GM23338 (cell line): Measurements from ENCODE around the gene TBKBP1. TPM values are rescaled to one million over a fixed set of nuclear protein-coding genes. Genes with fewer than 3 reads are reported as not detected.

Source experiments
- ATAC-seq: fragments of 200-7000 bp; cut with Tn5 transposase; 3 replicates; pipeline ENCODE4 v1.9.1; 2020
- DNase-seq: peaks from one replicate; pipeline ENCODE4 v3.0.0-alpha.2; 2015; ENCODE audit warnings: low spot score
- H2AFZ ChIP-seq: fragments of 200-600 bp; sonication (generic); 2 replicates; pipeline ENCODE4 v1.8.0; 2016; ENCODE audit warnings: antibody characterized with exemption, mild to moderate bottlenecking, moderate library complexity
- H3F3A ChIP-seq: fragments of 200-600 bp; sonication (generic); replicated peaks from 2 replicates; pipeline ENCODE4 v1.8.0; 2017; ENCODE audit warnings: antibody characterized with exemption, mixed run types, low read depth
- H3K27ac ChIP-seq: fragments of 200-600 bp; sonication (generic); 2 replicates; pipeline ENCODE4 v1.6.1; 2016; ENCODE audit warnings: low read depth
- H3K27me3 ChIP-seq: fragments of 200-600 bp; sonication (generic); 2 replicates; pipeline ENCODE4 v1.8.0; 2016; ENCODE audit warnings: mild to moderate bottlenecking, mixed run types, moderate library complexity; ENCODE audit not compliant: insufficient read depth
- H3K36me3 ChIP-seq: fragments of 200-600 bp; sonication (generic); 2 replicates; pipeline ENCODE4 v1.8.0; 2016; ENCODE audit warnings: mild to moderate bottlenecking; ENCODE audit not compliant: insufficient read depth
- H3K4me1 ChIP-seq: fragments of 200-600 bp; sonication (generic); 2 replicates; pipeline ENCODE4 v1.8.0; 2016; ENCODE audit warnings: mild to moderate bottlenecking, moderate library complexity; ENCODE audit not compliant: insufficient read depth
- H3K4me2 ChIP-seq: fragments of 200-600 bp; sonication (generic); 2 replicates; pipeline ENCODE4 v1.7.1; 2017; ENCODE audit warnings: mixed run types
- H3K4me3 ChIP-seq: fragments of 200-600 bp; sonication (generic); 2 replicates; pipeline ENCODE4 v1.6.1; 2016; ENCODE audit warnings: mixed run types
- H3K79me2 ChIP-seq: fragments of 200-600 bp; sonication (generic); replicated peaks from 2 replicates; pipeline ENCODE4 v1.8.0; 2017; ENCODE audit warnings: mild to moderate bottlenecking; ENCODE audit not compliant: insufficient read depth
- H3K9me2 ChIP-seq: fragments of 200-600 bp; sonication (generic); 2 replicates; pipeline ENCODE4 v1.8.0; 2017; ENCODE audit not compliant: insufficient read depth
- H4K20me1 ChIP-seq: fragments of 200-600 bp; sonication (generic); replicated peaks from 2 replicates; pipeline ENCODE4 v1.8.0; 2017; ENCODE audit warnings: mild to moderate bottlenecking; ENCODE audit not compliant: insufficient read depth
- H3K27ac Mint-ChIP-seq: 2 replicates; pipeline ENCODE4 v1.8.0; 2020; ENCODE audit warnings: inconsistent platforms, mild to moderate bottlenecking, moderate library complexity, mixed read lengths
- H3K27me3 Mint-ChIP-seq: 3 replicates; pipeline ENCODE4 v1.8.0; 2022; ENCODE audit warnings: low read depth, mild to moderate bottlenecking, moderate library complexity, mixed read lengths, inconsistent platforms; ENCODE audit not compliant: insufficient read depth, poor library complexity
- H3K36me3 Mint-ChIP-seq: 3 replicates; pipeline ENCODE4 v1.8.0; 2021; ENCODE audit warnings: low read depth, mild to moderate bottlenecking, inconsistent platforms, moderate library complexity, mixed read lengths
- H3K4me1 Mint-ChIP-seq: 3 replicates; pipeline ENCODE4 v1.8.0; 2020; ENCODE audit warnings: mild to moderate bottlenecking, inconsistent platforms, mixed read lengths
- H3K4me3 Mint-ChIP-seq: 3 replicates; pipeline ENCODE4 v1.8.0; 2021; ENCODE audit warnings: moderate library complexity, mild to moderate bottlenecking, inconsistent platforms, mixed read lengths
- H3K9me3 Mint-ChIP-seq: 3 replicates; pipeline ENCODE4 v1.8.0; 2020; ENCODE audit warnings: moderate library complexity, mild to moderate bottlenecking, inconsistent platforms, mixed read lengths
- CREB1 ChIP-seq: fragments of 250-450 bp; sonication (Bioruptor Pico); IDR thresholded peaks from 2 replicates; pipeline ENCODE4 v1.5.0; 2020; ENCODE audit warnings: low read depth, mild to moderate bottlenecking, moderate library complexity
- EZH2 ChIP-seq: fragments of 200-600 bp; sonication (generic); IDR thresholded peaks from one replicate; pipeline ENCODE4 v1.8.0; 2017; ENCODE audit warnings: antibody characterized with exemption, mild to moderate bottlenecking, low read depth; ENCODE audit not compliant: unreplicated experiment
- EZH2phosphoT487 ChIP-seq: fragments of 200-600 bp; sonication (generic); IDR thresholded peaks from one replicate; pipeline ENCODE4 v1.8.1; 2018; ENCODE audit warnings: antibody characterized with exemption; ENCODE audit not compliant: unreplicated experiment
- JUNB ChIP-seq: IDR thresholded peaks from one replicate; pipeline ENCODE4 v1.6.1; 2016; ENCODE audit warnings: antibody characterized with exemption; ENCODE audit not compliant: unreplicated experiment
- NANOG ChIP-seq: IDR thresholded peaks from 2 replicates; pipeline ENCODE4 v1.6.1; 2016; ENCODE audit warnings: antibody characterized with exemption, borderline replicate concordance
- POLR2AphosphoS5 ChIP-seq: IDR thresholded peaks from 2 replicates; pipeline ENCODE4 v1.6.1; 2016; ENCODE audit warnings: antibody characterized with exemption, low read depth
- STAT1 ChIP-seq: IDR thresholded peaks from one replicate; pipeline ENCODE4 v1.6.1; 2016; ENCODE audit warnings: antibody characterized with exemption; ENCODE audit not compliant: unreplicated experiment
- ZNF114 ChIP-seq: fragments of 250-450 bp; sonication (Bioruptor Pico); IDR thresholded peaks from 2 replicates; pipeline ENCODE4 v1.5.0; 2020; ENCODE audit warnings: mild to moderate bottlenecking, moderate library complexity
- ZNF331 ChIP-seq: fragments of 250-450 bp; sonication (Bioruptor Pico); IDR thresholded peaks from 2 replicates; pipeline ENCODE4 v1.5.0; 2020; ENCODE audit warnings: low read depth, mild to moderate bottlenecking, moderate library complexity
- polyA plus RNA-seq: library from polyadenylated mRNA; unstranded; fragments of >200 nt; fragmentation: Nextera tagmentation; extraction: Ambion mirVana; gene quantifications from 2 replicates; pipeline ENCODE4 v1.2.1, GENCODE V29; 2016
- total RNA-seq: library from RNA; depleted of rRNA; stranded (reverse); fragments of >200 nt; shearing (Covaris generic); gene quantifications from 2 replicates; pipeline ENCODE4 v1.2.3, GENCODE V29; 2014
- TF ChIP-seq, protein P1 (sequence below): fragments of 250-450 bp; sonication (Bioruptor Pico); IDR thresholded peaks from 2 replicates; pipeline ENCODE4 v1.5.0; 2020; ENCODE audit warnings: mild to moderate bottlenecking, moderate library complexity
- TF ChIP-seq, protein P2 (sequence below): IDR thresholded peaks from 2 replicates; pipeline ENCODE4 v1.6.1; 2016; ENCODE audit warnings: antibody characterized with exemption
- TF ChIP-seq, protein P3 (sequence below), 2 experiments: fragments of 200-600 bp in 1 of 2; sonication (generic) in 1 of 2; conservative IDR thresholded peaks; 2 replicates each; pipeline versions ENCODE4 v1.5.1 to v1.6.1; 2016 to 2017; ENCODE audit warnings: antibody characterized with exemption in 2 of 2, low read depth in 2 of 2, mild to moderate bottlenecking in 2 of 2, moderate library complexity in 1 of 2
- TF ChIP-seq, protein P4 (sequence below): IDR thresholded peaks from one replicate; pipeline ENCODE4 v1.6.1; 2018; ENCODE audit warnings: antibody characterized with exemption; ENCODE audit not compliant: unreplicated experiment

The TBKBP1 gene
- total and polyA plus RNA-seq, 2 experiments from 2014 or later: 2.5 to 12.1 TPM

DNA sequence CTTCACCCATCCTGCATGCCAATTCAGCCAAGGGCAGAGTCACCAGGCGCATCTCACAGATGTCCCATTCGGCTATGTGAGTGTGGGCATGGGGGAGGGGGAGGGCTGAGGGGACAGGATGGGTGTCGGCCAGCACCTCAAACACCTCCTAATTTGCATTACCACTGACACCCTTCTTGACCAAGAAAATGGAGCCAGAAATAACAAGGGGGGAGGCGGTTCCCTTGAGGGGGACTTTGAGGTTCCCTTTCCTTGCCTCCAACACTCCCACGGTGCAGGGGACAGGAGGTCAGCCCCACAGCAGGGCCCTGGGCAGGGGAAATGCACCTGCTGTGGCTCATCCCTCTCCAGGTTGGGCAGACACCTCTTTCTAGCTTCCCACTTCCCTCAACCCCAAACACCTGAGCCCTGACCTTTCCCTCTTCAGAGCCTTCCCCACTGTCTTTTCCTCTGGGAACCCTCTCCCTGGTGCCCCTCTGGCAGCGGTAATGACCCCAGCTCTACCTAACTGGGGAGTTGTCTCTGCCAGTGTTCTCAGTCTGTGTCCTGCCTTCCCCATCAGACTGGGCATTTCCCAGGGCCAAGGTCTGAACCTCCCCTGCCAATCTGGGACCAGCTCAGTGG is 20.9 kb downstream of the TBKBP1 start:
- Mint-ChIP-seq H3K4me1 (peaks cover 29% of the 10 kb centered on the region), H3K4me3 (no peak overlapping the region; the same call in 2 of the 3 replicates), H3K36me3 (peaks cover 3% of the 10 kb centered on the region; the same call in 1 of the 3 replicates), H3K27ac (no peak overlapping the region), H3K27me3 (peaks cover 23% of the 10 kb centered on the region), H3K9me3 (no peaks in the 10 kb centered on the region; the same call in 2 of the 3 replicates)
- no peaks in the 10 kb centered on the region for H3K79me2 ChIP-seq
- H3K4me2 ChIP-seq: no peak overlapping the region
- peaks cover 18% of the 10 kb centered on the region for H3K27me3 ChIP-seq
- no peaks in the 10 kb centered on the region for H3K9me2 ChIP-seq
- peaks cover 8% of the 10 kb centered on the region; the same call in 1 of the 2 replicates for H3K4me1 ChIP-seq
- no peak for DNase-seq
- H3F3A ChIP-seq: no peaks in the 10 kb centered on the region
- no peak overlapping the region for H3K27ac ChIP-seq
- no peak for TF ChIP-seq ZNF114 (CRISPR knock-in tag)
- no peak for TF ChIP-seq JUNB
- TF ChIP-seq, protein P1, sequence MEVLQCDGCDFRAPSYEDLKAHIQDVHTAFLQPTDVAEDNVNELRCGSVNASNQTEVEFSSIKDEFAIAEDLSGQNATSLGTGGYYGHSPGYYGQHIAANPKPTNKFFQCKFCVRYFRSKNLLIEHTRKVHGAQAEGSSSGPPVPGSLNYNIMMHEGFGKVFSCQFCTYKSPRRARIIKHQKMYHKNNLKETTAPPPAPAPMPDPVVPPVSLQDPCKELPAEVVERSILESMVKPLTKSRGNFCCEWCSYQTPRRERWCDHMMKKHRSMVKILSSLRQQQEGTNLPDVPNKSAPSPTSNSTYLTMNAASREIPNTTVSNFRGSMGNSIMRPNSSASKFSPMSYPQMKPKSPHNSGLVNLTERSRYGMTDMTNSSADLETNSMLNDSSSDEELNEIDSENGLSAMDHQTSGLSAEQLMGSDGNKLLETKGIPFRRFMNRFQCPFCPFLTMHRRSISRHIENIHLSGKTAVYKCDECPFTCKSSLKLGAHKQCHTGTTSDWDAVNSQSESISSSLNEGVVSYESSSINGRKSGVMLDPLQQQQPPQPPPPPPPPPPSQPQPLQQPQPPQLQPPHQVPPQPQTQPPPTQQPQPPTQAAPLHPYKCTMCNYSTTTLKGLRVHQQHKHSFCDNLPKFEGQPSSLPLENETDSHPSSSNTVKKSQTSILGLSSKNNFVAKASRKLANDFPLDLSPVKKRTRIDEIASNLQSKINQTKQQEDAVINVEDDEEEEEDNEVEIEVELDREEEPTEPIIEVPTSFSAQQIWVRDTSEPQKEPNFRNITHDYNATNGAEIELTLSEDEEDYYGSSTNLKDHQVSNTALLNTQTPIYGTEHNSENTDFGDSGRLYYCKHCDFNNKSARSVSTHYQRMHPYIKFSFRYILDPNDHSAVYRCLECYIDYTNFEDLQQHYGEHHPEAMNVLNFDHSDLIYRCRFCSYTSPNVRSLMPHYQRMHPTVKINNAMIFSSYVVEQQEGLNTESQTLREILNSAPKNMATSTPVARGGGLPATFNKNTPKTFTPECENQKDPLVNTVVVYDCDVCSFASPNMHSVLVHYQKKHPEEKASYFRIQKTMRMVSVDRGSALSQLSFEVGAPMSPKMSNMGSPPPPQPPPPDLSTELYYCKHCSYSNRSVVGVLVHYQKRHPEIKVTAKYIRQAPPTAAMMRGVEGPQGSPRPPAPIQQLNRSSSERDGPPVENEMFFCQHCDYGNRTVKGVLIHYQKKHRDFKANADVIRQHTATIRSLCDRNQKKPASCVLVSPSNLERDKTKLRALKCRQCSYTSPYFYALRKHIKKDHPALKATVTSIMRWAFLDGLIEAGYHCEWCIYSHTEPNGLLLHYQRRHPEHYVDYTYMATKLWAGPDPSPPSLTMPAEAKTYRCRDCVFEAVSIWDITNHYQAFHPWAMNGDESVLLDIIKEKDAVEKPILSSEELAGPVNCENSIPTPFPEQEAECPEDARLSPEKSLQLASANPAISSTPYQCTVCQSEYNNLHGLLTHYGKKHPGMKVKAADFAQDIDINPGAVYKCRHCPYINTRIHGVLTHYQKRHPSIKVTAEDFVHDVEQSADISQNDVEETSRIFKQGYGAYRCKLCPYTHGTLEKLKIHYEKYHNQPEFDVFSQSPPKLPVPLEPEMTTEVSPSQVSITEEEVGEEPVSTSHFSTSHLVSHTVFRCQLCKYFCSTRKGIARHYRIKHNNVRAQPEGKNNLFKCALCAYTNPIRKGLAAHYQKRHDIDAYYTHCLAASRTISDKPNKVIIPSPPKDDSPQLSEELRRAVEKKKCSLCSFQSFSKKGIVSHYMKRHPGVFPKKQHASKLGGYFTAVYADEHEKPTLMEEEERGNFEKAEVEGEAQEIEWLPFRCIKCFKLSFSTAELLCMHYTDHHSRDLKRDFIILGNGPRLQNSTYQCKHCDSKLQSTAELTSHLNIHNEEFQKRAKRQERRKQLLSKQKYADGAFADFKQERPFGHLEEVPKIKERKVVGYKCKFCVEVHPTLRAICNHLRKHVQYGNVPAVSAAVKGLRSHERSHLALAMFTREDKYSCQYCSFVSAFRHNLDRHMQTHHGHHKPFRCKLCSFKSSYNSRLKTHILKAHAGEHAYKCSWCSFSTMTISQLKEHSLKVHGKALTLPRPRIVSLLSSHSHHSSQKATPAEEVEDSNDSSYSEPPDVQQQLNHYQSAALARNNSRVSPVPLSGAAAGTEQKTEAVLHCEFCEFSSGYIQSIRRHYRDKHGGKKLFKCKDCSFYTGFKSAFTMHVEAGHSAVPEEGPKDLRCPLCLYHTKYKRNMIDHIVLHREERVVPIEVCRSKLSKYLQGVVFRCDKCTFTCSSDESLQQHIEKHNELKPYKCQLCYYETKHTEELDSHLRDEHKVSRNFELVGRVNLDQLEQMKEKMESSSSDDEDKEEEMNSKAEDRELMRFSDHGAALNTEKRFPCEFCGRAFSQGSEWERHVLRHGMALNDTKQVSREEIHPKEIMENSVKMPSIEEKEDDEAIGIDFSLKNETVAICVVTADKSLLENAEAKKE (CRISPR knock-in tag): no peak
- TF ChIP-seq, protein P2, sequence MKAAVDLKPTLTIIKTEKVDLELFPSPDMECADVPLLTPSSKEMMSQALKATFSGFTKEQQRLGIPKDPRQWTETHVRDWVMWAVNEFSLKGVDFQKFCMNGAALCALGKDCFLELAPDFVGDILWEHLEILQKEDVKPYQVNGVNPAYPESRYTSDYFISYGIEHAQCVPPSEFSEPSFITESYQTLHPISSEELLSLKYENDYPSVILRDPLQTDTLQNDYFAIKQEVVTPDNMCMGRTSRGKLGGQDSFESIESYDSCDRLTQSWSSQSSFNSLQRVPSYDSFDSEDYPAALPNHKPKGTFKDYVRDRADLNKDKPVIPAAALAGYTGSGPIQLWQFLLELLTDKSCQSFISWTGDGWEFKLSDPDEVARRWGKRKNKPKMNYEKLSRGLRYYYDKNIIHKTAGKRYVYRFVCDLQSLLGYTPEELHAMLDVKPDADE: no peak
- TF ChIP-seq STAT1: no peak
- TF ChIP-seq EZH2: no peak
- TF ChIP-seq NANOG: no peak
- TF ChIP-seq, protein P3, sequence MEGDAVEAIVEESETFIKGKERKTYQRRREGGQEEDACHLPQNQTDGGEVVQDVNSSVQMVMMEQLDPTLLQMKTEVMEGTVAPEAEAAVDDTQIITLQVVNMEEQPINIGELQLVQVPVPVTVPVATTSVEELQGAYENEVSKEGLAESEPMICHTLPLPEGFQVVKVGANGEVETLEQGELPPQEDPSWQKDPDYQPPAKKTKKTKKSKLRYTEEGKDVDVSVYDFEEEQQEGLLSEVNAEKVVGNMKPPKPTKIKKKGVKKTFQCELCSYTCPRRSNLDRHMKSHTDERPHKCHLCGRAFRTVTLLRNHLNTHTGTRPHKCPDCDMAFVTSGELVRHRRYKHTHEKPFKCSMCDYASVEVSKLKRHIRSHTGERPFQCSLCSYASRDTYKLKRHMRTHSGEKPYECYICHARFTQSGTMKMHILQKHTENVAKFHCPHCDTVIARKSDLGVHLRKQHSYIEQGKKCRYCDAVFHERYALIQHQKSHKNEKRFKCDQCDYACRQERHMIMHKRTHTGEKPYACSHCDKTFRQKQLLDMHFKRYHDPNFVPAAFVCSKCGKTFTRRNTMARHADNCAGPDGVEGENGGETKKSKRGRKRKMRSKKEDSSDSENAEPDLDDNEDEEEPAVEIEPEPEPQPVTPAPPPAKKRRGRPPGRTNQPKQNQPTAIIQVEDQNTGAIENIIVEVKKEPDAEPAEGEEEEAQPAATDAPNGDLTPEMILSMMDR (conservative IDR thresholded peaks at IDR 0.05; ENCODE audit: low read depth in 2 of 2): no peak
- TF ChIP-seq, protein P4, sequence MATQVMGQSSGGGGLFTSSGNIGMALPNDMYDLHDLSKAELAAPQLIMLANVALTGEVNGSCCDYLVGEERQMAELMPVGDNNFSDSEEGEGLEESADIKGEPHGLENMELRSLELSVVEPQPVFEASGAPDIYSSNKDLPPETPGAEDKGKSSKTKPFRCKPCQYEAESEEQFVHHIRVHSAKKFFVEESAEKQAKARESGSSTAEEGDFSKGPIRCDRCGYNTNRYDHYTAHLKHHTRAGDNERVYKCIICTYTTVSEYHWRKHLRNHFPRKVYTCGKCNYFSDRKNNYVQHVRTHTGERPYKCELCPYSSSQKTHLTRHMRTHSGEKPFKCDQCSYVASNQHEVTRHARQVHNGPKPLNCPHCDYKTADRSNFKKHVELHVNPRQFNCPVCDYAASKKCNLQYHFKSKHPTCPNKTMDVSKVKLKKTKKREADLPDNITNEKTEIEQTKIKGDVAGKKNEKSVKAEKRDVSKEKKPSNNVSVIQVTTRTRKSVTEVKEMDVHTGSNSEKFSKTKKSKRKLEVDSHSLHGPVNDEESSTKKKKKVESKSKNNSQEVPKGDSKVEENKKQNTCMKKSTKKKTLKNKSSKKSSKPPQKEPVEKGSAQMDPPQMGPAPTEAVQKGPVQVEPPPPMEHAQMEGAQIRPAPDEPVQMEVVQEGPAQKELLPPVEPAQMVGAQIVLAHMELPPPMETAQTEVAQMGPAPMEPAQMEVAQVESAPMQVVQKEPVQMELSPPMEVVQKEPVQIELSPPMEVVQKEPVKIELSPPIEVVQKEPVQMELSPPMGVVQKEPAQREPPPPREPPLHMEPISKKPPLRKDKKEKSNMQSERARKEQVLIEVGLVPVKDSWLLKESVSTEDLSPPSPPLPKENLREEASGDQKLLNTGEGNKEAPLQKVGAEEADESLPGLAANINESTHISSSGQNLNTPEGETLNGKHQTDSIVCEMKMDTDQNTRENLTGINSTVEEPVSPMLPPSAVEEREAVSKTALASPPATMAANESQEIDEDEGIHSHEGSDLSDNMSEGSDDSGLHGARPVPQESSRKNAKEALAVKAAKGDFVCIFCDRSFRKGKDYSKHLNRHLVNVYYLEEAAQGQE: no peak
- no peak for TF ChIP-seq EZH2phosphoT487
- TF ChIP-seq CREB1 (CRISPR knock-in tag): no peak
- no peak for TF ChIP-seq POLR2AphosphoS5
- no peak for TF ChIP-seq ZNF331 (CRISPR knock-in tag)
- ATAC-seq: no peak
- H2AFZ ChIP-seq: no peak overlapping the region
- H3K36me3 ChIP-seq: no peaks in the 10 kb centered on the region
- no peak overlapping the region for H3K4me3 ChIP-seq
- no peaks in the 10 kb centered on the region for H4K20me1 ChIP-seq
